Stimulated activated naive CD4-positive, alpha-beta T cell treated with Interleukin-2 at 50 U/mL for 16 hours (primary cell): Measurements from ENCODE around the gene ORC6.

ENCODE experiments used
- DNase-seq: peaks from one replicate; lab custom pipeline; 2025; lab: John Stamatoyannopoulos, UW

The ORC6 gene

DNA sequence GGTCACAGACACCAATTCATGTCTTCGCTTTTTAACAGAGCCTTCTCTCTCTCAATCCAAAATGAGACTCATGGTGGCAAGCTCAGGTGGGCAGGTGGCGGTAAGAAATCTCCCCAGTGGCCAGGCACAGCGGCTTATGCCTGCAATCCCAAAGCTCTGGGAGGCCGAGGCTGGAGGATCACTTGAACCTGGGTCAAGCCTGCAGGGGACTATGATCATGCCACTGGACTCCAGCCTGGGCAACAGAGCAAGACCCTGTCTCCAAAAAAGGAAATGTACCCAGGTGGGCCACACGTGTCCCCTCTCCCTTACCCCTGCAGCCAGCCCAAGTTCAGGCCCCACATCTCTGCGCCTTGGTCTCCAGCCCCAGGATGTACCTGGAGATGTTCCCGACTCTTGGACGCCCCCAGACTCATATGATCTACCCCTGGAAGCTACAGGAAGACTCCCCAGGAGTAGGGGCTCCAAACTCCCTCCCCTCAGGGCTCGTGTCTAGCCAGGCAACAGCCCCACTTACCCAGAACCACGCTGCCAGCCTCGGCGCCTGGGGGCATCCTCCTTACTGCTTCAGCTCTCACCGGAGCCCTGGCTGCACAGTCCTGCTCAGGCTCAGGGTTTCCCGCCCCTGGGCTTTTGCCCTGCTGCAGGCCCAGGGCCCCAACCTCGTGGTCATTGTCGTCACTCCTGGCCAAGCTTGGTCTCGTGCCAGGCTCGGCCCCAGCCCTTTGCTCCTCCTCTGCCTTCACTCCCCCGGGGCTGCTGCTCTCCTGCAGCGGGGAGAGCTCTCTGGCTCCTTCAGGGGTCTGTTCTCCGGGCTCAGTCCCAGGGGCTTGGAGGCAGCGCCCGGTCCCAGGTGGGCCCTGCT is 42.5 kb downstream of the ORC6 start:
- no peak for DNase-seq

DNA sequence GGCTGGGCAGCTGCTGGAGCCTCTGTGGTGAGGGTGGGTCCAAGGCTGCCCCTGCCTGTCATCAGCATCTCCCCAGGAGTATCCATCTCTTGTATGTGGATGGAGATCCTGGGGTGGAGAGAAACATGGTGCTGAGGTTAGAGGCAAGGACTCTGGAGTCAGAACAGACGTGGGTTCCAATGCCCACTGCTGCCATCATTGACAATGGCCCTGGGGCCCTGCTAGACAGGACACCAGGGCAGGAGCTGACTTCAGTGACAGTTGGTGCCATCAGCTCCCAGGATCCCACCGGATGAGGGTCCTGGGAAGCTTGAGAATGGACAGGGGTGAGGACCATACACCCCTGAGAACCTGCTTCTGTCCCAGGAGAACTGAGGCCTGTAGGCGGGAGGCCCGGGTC is 43.1 kb downstream of the ORC6 start:
- no peak for DNase-seq

DNA sequence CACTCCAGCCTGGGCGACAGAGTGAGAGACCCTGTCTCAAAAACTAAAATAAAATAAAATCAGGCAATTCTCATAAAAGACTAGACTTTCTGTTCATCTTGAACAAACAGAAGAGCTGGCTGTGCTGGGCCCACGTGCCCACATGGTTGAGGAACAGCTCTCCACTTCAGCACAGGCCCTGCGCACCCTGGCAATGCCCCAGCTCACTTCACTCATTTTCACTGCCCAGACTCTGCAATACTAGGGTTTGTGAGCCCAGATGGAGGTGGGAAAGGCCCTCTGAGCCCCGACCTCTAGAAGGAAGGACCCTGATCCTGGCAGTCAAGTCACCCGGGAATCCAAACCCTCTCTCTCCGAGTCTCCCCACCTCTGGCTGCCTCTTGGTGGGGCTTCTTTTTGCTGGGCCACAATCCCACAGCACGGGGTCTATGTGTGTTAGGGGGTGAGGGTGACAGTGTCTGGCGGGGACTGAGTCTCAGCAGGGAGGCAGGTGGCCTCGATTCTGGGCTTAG is 43.9 kb downstream of the ORC6 start:
- no peak for DNase-seq

DNA sequence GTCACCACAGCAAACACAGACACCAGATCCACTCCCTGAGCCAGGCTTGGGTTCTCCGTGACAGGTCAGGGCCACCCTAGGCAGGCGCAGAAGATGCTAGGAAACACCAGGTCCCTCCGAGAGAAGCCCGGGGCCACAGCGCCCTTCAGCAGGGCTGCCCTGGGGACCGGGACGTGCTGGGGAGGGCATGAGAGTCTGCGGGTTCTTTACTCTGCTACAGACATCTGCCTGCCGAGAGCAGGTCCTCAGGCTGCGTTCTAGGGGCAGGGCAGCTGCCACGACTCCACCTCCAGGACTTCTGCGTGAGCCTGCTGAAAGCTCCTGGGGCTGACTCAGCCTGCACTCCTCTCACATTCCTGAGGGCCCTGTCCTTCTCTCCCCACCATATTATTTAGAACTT is 47.2 kb downstream of the ORC6 start:
- DNase-seq, result no peak

DNA sequence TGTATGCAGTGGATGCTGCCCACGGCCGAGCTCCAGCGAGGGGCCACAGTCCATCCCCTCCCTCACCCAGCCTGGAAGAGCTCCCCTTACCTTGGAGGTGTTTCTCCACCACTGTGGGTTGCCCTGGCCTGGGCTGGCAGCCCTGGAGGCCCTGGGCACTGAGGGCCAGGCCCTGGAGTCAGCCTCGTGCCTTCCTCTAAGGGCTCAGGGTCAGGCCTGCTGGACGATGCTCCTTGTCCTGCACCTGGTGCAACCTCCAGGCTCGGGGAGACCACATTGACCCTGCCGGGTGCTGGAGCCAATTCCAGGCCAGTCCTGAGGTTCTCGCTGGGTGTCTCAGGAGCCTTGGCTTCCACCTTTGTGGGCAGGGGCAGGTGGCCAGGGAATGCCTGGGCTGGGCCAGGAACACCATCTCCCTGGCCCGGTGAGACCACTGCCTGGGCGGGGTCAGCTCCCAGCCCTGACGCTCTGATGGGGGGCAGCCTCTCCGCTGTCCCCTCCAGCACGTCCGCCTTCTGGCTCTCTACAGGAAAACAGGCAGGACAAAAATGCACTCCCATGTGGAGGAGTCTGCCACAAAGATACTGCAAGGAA is 48.3 kb downstream of the ORC6 start:
- no peak for DNase-seq

DNA sequence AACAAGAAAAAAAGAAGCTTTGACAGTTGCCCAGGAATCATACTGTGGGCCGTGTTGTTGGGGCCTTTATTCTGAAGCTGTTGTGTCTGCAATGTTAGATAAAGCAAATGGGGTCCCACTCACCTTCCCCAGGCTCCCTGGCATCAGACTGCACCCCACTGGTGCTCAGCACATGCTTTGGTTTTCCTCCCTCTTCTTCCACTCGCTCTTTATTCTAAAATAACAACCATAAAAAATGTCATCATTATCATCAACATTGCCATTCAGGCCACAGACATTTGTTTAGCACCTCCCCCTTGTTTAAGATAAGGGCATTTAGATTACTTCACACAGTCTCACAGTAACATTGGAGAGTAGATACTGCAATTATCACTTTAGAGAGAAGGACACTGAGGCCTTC is 50.5 kb downstream of the ORC6 start:
- DNase-seq, result no peak

DNA sequence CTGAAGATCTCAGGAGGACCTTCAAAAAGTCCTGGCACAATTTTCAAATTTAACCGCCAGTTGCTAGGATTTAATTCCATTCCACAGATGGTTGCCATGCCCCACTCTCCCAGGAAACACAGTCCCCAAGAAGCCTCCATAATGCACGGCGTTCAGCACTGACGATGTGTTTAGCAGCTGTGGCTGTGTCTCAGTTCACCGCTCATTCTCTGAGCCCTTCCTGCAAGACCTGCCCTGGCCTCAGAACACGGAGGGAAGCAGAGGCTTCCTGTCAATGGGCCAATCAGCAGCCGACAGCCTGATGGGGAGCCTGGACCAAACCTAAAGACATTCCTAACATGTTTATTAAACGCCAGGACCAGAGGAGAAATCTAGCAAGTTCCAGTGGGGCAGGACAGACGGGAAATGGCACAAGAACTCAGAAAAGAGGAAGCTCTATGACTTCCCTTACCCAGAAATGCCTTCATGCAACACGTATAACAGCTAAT is 53.8 kb downstream of the ORC6 start:
- DNase-seq, result no peak

DNA sequence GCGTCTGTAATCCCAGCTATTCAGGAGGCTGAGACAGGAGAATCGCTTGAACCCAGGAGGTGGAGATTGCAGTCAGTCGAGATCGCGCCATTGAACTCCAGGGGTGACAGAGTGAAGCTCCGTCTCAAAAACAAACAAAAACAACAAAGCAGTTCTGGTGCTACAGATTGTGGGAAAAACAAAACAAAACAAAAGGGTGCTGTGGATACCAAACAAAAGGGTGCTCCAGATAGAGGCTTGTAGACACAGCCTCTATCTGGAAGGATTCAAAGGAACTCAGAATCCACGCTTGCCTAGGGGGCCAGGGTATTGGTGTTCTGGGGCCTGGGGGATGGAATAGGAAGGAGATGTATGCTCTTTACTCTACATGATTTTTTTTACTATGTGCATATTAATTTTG is 56.2 kb downstream of the ORC6 start:
- DNase-seq, result no peak

DNA sequence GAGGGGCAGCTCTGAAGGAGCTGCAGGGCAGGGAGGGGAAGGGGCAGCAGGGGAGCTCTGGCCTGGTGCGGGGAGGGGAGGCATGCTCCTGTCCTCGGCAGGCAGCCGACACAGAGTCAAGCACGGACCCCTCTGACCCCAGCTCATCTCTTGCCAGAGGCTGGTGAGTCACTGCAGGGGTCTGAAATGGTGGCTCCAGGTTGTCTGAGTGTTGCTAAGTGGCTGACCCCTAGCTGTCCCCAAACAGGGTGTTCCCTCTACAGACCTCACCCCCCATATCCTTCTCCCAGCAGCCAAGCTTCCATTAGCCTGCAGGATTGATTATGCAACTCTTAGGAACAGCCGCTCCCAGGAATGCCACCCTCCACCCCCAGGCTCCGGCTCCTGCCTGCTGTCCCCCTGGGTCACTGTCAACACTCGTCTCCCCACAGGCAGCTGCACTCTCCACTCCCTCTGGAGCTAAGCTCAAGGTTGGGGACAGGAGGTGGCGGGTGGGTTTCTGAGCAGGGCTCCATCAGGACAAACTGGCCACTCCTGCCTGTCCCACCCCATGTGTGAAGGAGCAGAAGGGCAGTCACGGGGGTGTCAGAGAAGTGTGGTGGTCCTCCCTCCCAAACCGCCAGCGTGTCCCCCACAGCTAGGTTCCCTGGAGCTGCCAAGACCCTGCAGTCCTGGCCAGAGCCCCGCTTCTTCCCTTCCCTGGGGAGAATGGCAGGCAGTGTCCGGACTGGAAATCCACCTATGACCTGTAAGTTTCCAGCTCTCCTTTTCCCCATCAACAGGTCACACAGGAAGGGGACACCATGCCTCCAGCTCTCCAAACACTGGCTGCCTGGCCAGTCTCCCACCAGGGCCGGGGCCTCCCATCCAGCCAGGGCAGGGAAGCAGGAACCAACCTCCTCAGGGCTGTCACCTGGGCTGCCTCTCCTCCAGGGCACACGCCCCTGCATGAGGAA is 57.6 kb downstream of the ORC6 start:
- DNase-seq, result no peak
